CD4-positive, alpha-beta T cell treated with Interleukin-10 for 1 hour (primary cell): Measurements from ENCODE around the gene MIDN.

Experiments used
- DNase-seq: peaks from one replicate; pipeline ENCODE4 v3.0.0-alpha.2; 2020

MIDN gene

DNA sequence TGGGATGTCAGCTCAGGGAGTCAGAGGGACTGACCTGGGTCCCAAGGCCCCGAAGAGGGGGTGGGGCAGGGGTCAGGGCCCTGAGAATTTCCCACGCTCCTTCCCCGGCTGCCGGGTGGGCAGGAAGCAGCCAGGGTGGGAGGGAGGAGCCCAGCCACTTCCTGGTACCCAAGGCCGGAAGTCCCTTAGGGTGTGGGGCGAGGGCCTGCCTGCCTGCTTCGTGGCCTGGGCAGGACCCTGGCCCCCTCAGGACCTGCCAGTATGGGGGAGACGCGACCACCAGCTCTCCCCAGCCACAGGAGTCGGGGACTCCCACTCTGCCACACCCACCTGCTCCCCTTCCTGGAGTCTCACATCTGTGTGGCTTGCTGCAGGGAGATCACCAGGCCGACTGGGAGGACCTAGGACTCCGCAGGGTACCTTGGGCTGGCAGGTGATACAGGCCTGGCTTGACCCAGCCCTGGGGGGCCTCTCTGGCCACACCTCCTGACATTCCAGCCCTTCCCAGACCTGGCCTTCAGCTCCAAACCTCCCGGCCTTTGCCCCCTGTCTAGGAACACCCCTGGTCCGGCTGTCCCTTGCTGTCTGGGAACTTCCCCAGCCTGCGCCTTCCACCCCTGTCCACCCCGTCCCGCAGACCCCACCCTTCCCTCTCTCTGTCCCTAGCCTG lies 11.0 kb downstream of the MIDN start:
- DNase-seq: peak; percentile 84

DNA sequence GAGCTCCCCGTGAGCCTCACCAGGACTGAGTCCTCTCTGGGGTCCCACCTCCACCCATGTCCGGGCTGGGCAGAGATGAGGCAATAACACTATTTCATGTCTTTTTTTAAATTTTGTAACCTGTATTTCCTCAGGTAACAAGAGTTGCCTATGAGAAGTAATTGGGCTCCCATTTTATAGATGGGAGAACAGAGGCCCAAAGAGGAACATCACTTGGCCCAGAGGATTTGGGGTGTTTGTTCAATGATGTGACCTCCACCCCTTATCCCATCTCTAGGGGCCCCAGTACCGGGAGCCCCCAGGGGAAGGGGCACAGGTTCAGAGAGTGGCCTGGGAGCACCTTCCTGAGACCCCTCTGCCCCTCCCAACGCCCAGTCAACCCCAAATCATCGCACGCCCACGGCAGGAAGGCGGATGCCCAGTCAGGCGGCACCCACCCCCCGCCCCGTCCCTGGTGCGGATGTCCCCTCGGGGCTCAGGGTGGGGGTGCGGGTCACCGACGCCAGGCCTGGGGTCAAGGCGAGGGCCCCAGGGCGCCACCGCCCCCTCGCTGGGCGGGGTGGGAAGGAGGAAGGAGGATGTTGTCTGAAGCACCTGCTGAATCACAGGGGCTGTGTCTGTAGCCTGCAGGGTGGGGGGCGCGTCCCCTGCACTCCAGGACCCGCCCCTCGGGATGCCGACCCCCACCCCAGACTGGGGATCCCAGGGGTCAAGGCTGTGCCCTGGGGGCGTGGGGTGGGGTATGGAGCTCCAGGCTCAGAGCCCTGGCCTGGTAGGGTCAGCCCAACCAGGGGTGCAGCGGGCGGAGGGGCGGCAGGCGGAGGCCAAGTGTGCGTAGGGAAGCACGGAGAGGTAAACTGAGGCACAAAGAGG lies 11.7 kb downstream of the MIDN start:
- peak; percentile 74 for DNase-seq

DNA sequence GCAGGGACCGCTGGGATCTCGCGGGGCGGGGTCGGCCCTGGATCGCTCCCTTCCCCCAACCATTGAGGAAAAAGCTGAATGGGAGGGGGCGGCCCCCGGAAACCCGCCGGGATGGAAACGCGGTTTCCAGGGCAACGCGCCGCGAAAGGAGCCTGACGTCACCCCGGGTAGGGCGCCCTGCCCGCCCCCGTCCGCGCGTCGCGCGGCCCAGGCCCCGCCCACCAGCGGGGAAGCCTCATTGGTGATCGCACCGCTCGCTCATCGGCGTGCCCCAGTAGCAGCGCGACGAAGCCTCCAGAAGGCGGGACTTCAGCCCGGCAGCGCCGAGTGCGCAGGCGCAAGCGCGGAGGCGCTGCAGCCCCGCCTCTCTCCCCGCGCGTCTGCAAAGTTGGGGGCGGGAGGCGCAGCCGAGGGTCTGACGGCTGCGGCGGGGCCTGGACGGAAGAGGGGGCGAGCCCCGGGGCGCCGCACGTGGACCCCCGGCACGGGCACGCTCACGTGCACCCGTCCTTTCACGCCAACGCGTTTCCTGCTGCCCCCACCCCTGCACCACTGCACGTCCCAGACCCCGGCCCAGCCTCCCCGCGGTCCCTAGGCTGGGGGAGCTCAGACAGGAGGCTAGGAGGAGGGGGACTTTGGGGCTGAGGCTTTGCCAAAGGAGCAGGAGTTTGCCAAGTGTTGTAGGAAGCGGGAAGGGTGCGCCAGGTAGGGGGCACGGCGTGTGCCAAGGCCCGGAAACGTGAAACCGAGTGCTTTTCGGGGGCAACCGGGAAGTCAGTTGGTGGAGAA lies 12.6 kb downstream of the MIDN start:
- DNase-seq: peak; percentile 98

DNA sequence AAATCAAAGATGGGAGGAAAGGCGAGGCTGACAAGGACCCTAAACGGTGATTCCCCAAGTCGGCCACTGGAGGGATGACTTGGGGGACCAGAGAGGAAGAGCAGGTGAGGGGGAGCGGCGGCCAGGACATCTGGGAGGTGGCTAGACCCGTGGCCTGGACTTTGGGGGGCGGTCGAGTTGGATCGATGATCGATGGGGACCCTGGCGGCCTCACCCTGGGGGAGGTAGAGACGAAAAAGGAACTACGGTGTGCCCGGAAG lies 13.1 kb downstream of the MIDN start:
- DNase-seq: peak; percentile 68

DNA sequence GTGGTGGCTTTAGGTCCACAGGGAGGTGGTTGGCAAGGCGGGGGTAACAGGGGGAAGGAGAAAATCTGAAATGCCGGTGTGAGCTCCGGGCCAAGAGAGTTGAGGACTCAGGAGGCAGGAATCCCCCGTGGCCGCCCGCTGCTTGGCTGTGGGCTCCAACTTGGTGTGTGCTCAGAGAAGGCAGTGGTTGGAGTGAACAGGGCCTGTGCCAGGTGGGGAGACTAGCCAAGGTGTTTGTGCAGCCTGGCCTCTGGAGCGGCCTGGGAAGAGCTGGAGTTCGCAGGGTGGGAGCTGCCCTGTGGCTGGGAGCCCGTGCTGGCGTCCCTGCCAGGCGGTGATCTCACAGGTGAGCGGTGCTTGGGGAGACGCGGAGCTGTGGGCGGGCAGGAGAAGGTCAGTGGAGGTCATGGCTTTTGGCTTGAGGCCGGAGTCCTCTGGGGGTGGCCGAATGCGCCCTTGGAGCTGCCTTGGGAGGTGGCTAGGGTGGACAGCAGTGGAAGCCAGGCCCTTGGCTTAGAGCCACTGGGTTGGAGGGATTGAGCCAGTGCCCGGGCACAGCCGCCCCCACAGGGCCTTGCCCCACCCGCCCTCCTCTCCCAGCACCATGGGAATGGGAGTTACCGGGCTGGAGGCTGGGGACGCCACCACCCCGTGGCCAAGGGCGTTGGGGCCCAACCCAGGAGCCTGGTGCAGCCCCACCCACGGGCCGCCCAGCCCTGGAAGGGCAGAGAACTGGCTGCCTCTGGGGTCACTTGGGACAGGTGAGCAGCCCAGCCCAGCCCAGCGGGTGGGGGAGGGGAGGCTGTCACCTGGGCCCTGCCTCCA lies 13.6 kb downstream of the MIDN start:
- peak; percentile 65 for DNase-seq

DNA sequence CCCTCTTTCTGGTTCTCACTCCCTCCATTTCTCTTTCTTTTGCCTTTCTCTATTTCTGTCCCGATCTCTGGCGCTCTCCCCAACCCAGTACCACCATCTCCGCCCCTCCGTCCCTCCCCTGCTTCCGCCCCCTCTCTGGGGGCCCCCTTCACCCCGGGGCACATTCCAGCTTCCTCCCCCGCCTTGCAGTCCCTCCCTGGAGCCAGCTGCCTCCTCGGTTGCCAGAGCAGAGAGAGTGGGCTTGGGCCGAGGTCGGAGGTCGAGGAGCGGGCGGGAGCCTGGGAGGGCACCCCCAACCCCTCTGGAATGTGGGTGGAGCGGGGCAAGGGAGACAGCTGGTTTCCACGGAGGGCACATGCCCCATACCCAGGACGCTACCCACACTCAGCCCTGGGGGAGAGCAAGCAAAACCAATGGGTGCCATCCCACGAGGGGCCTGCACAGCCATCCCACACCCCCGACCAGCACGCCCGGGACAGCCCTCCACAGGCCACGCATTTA lies 14.3 kb downstream of the MIDN start:
- DNase-seq: no peak

DNA sequence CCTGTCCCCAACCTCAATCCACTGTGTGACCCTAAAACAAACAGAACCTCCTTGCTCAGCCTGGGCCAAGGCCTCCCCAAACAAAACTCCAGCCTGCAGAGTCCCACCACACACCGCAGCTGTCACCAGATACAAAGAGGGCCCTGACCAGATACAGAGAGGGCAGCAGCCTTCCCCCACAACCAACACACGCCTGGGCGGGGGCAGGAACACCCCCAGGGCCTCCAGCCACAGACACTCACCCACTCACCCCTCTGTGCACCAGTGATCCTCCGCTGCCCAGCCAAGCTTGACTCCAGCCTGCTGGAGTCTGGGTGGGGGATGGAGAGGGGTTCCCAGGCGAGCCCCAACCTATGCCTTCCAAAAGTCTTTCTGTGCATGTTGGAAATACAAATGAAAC lies 14.8 kb downstream of the MIDN start:
- DNase-seq: no peak

DNA sequence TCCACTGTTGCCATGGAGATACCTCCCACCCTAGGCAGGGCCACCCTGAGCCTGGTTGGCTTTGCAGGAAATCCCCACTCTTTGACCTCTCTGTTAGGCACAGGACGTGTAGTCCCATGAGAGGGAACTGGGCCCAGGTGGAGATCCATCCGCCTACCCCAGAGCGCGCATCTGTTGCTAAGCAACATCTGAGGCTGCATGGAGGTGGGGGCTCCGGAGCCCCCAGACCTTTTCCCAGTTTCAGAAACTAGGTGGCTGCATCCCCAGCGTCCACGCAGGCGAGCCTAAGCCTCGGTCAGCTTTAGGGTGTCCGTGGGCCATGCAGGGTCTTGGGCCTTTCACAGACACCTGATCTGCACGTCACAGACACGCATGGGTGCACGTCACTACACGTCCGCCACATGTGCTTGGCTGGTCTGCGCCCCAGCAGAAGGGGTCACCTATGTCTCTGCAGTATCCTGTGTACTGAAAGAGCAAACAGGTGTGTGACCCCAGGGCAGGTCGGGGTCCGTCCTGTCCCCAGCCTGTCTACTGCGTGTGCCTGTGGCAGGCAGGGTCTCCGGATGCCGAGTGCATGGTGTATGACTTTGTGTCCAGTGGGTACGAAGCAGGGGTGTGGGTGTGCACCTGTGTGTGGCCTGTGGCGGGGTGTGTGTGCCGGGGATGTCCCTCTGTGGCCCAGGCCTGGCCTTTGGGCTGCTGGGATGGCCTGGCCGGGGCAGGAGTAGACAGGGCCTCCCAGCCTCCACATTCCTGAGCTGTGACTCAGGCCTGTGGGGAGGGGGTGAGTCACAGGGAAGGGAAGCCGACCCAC lies 16.6 kb downstream of the MIDN start:
- DNase-seq: no peak

DNA sequence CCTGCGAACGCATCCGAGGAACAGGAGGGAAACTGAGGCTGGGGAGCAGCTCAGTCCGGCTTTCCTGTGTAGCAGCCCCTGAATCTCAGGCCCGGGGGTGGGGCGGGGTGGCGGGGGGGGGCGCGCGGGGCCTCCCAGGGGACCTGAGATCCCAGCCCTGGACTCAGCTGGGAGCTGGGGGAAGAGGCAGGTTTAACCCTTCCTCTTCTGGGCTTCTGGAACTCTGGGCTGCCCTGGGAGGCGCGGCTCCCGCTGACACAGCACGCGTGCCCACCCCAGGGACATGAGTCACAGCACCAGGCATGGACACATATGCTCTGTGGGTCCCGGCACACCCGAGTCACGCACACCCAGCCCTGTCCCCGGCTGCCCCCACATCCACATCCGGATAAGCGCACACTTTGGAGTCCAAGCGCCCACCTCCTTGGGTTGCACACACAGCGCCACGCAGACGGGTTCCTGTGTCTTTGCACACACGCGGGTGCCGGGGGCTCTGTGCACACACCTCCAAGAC lies 17.3 kb downstream of the MIDN start:
- DNase-seq: no peak

DNA sequence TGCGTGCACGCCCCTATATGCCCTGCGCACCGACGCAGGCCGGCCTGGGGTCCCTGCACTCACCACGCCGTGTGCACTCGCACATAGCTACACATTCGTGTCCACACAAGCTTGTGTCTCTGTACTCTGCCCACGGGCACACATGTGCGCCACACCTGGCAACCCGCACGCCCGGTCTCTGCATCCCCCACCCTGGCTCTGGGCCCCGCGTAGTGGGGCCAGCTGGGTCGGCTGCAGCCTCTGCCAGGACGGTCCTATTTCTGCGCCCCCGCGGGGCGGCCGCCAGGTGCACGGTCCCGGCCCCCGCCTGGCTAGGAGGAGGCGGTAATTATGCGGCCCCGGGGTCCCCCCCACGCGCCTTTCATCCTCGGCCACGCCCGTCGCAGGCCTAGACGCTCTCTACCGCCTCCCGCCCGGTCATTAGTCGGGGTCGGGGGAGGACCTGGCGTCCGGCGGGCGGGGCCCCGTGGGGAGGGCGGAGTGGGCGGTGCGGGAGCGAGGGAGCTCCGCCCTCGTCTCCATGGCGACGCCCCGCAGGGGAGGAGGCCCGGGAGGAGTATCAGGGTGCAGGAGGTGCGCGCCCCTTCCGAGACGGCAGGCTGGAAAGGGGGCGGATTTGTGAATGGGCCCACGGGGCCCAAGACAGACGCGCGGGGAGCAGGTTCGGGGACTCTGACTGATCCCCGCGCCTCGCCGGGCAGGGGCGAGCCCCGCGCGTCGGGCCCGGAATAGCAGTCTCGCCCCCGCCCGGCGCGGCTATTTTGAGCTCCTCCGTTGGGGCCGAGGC lies 17.9 kb downstream of the MIDN start:
- peak; percentile 93 for DNase-seq

DNA sequence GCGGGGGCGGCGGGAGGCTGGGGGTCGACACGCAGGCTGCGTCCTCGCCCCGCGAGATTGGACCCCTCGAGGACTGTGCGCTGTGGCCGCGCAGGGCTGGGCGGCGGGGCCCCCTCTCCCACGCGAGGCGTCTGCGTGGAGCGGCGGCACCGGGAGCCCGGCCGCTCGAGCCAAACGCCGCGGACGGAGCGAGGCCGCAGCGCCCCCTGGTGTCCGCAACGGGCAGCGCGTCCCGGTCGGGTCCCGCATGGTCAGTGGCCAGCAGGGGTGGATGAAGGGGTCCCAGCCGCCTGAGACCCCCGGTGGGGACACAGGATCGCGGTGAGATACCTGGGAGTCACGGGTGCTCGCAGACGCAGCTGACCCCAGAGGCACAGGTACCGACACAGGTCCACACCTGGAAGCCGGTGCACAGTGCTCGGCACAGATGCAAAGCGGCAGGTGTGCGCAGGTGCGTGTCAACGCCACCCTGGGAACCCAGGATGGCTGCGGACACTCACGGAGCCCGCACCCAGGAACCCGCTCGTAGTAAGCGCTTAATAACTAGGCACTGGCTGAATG lies 18.6 kb downstream of the MIDN start:
- peak; percentile 73 for DNase-seq

DNA sequence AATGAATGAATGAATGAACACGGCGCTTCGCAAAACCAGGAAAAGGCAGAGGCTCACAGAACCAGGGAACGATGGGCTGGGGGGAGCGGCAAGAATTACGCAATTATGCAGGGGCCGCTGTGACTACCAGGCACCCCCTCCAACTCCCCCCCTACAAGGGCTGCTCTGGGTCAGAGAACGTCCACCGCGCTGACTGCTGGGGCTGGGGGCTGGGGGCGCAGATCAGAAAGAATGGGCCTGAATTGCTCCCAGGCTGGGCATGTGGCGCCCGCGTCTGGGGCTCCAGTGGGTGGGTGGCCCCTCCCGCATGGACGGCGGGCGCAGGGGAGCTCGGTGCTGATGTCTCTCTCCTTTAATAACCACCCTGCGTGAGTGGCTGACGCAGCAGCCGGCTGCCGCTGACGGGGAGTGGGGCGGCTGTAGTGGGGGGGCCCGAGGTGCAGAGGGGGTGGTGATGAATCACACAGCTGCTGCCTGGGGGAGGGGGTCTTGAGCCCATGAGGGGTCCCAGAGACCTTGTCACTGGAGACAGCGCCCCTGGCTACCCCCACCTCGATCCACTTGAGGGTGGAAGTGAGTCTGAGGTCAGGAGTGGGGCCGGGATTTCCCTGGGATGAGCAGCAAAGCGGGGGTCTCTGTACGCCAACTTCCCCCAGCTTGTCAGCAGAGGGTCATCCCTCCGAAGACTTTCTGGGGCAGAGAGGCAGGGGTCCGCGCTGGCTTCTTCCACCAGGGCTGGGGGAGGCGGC lies 19.3 kb downstream of the MIDN start:
- no peak for DNase-seq

DNA sequence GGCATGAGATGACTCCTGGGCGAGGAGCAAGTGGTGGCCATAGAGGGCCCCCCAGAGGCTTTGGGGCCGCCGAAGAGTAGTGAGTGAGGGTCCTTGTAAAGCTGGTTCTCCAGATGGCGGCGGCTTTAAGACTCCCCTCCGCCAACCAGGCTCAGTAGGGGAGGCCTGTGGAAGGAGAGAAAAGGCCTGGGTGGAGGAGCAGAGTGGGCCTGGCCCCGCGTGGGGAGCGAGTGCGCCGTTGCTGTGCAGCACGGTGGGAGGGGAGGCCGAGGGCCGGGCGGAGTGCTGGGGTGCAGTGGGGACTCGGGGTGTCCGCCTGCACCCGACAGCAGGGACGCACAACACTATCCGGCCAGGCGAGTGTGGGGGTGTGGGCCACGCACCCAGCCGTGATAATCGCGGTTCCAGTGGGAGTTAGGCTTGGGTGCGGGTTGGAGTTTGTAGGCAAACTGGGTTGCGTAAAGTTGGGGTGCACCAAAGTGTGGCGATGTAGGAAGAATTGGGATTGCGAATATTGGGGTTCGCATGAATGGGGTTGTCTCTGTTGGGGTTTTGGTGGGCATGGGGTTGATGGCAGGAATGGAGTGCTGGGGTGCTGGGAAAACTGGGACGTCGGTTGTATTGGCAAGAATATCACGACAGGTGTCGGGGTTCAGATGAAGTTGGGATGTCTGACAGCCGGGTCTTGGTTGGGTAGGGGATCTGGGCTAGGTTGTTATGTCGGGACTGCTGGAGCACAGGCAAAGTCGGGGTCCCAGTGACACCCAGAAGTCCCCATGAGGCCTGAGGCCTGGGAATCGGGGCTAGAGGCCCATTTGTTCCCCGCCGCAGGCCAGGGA lies 20.1 kb downstream of the MIDN start:
- DNase-seq: no peak

DNA sequence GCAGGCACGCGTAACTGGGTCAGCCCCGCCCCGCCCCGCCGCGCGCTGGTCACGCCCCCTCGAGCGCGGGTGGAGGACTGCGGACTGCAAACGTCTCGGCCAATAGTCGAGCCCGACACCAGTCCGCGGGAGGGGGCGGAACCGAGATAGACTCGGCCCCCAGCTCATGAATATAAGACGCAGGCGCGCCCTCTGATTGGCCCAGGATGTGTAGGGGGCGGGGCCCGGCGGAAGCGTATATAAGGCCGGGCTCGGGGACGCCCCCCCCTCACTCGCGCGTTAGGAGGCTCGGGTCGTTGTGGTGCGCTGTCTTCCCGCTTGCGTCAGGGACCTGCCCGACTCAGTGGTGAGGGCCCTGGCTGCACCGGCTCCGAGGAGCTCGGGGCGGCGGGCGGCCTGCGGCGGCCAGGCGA lies 20.7 kb downstream of the MIDN start, which contains the start of gene CIRBP:
CIRBP (plus strand) TSS at position 268 of the 413 bp plus-strand sequence. CDS start 1,602 bp downstream, outside the sequence.
- DNase-seq: peak; percentile 99

DNA sequence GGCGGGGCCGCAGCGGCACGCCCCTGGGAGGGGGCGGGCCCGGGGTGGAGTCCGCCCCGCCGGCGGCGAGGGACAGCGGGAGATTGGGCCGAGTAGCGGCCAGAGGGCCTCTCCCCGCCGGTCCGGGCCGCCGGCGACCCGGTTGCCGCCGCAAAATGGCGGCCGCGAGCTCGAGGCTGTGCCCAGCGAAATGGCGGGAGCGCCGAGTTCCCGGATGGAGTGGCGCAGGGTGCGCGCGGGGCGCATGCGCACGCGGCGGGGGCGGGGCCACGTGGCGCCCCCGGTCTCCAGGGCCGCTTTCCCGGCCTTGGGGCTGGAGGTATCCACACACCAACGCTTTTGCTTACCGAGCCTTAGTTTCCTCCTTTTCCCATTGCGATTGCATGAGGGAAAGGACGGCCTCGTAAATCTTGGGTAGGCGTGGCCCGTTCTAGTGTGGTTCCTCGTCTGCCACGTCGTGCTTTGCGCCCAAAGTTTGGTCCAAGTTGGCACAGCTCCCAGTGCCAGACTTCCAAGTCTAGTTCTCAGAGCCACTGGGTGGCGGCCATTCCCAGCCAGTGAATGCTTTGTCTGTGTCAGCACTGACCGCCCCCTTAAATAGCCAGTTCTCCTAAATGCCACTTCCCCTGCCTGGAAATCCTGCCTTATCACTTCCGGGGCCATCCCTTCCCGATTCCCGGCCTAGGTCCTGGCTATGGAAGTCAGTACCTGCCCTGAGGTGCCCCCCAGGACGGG lies 21.3 kb downstream of the MIDN start:
- DNase-seq: peak; percentile 87

DNA sequence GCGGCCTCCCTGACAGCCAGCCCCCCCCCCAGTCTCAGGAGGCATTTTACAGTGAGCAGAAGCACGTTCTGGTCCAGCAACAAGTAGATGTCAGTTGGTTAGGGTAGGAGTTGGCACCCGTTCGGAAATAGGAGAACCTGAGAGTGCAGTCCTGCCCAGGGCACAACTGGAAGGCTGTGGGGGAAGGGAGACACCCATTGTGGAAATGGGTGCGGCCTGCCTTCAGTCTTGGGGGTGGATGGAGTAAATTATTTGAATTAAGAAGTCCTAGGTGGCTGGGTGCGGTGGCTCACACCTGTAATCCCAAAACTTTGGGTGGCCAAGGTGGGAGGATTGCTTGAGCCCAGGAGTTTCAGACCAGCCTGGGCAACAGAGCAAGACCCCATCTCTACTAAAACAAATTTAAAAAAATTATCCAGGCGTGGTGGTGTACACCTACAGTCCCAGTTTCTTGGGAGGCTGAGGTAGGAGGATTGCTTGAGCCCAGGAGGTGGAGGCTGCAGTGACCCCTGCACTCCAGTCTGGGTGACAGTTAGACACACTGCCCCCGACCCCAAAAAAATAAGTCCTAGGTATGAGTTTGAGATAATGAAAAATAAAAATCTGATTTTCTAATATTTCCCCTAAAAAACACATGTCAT lies 21.9 kb downstream of the MIDN start:
- DNase-seq: no peak

DNA sequence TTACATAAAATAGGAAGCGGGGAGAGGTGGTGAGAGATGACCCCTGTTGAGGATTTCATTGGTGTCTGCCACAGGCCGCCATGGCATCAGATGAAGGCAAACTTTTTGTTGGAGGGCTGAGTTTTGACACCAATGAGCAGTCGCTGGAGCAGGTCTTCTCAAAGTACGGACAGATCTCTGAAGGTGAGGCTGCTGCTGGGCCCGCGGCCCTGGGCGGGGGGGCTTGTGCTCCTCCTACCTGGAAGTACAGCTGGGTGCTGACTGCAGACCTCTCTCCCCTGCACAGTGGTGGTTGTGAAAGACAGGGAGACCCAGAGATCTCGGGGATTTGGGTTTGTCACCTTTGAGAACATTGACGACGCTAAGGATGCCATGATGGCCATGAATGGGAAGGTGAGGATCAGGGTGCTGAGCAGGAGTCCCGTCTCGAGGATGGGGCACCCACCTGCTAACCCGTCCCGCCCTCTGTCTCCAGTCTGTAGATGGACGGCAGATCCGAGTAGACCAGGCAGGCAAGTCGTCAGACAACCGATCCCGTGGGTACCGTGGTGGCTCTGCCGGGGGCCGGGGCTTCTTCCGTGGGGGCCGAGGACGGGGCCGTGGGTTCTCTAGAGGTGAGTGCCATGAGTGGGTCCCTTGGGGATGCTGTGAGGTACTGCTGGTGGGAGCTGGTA lies 22.6 kb downstream of the MIDN start:
- DNase-seq: no peak
